Panc1 (cell line): ENCODE results near the gene IFNA7.
"Not testable (repeated sequence)": the region's sequence is repeated elsewhere in the genome, so short reads cannot be mapped to it uniquely, and the experiment has no call there.

ENCODE experiments used
- POLR2AphosphoS5 ChIP-seq: IDR thresholded peaks from 2 replicates; pipeline ENCODE4 v1.6.1; 2012; ENCODE audit warnings: mild to moderate bottlenecking, low read depth, low read length, moderate library complexity
- TCF7L2 ChIP-seq: IDR thresholded peaks from 2 replicates; pipeline ENCODE4 v1.6.1; 2011; ENCODE audit warnings: mild to moderate bottlenecking, low read depth, low read length, inconsistent platforms
- TF ChIP-seq, protein P1 (sequence below): fragments of 450-650 bp; IDR thresholded peaks from 2 replicates; pipeline ENCODE4 v1.5.1; 2017; ENCODE audit warnings: mild to moderate bottlenecking
- TF ChIP-seq, protein P2 (sequence below), 2 experiments: IDR thresholded peaks; 2 replicates each; pipeline ENCODE4 v1.6.1; 2011 to 2012; ENCODE audit warnings: low read depth in 2 of 2, control low read depth in 1 of 2, low read length in 1 of 2, mild to moderate bottlenecking in 1 of 2, moderate library complexity in 1 of 2; ENCODE audit not compliant: insufficient read depth in 1 of 2

DNA sequence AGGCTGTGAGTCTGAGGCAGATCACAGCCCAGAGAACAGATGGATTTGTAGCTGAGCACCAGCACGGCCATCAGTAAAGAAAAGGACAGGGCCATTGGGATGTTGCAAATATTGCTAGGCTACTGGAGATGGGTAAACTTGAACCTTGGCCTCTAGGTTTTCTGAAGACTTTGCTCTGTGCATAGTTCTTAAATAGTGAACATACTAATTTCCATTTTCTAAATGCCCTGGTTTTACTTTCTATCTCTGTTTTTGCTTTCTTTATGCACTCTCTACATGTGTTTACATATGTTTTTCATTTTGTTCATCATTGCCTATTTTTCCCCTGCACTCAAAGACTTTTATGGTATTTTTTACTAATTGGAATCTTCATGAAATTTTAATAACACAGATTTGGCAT is 15.2 kb upstream of the IFNA7 start, which contains the start of gene IFNA16:
- TF ChIP-seq, protein P1, sequence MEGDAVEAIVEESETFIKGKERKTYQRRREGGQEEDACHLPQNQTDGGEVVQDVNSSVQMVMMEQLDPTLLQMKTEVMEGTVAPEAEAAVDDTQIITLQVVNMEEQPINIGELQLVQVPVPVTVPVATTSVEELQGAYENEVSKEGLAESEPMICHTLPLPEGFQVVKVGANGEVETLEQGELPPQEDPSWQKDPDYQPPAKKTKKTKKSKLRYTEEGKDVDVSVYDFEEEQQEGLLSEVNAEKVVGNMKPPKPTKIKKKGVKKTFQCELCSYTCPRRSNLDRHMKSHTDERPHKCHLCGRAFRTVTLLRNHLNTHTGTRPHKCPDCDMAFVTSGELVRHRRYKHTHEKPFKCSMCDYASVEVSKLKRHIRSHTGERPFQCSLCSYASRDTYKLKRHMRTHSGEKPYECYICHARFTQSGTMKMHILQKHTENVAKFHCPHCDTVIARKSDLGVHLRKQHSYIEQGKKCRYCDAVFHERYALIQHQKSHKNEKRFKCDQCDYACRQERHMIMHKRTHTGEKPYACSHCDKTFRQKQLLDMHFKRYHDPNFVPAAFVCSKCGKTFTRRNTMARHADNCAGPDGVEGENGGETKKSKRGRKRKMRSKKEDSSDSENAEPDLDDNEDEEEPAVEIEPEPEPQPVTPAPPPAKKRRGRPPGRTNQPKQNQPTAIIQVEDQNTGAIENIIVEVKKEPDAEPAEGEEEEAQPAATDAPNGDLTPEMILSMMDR = not testable (repeated sequence)
- not testable (repeated sequence) for TF ChIP-seq POLR2AphosphoS5, TCF7L2
- TF ChIP-seq, protein P2, sequence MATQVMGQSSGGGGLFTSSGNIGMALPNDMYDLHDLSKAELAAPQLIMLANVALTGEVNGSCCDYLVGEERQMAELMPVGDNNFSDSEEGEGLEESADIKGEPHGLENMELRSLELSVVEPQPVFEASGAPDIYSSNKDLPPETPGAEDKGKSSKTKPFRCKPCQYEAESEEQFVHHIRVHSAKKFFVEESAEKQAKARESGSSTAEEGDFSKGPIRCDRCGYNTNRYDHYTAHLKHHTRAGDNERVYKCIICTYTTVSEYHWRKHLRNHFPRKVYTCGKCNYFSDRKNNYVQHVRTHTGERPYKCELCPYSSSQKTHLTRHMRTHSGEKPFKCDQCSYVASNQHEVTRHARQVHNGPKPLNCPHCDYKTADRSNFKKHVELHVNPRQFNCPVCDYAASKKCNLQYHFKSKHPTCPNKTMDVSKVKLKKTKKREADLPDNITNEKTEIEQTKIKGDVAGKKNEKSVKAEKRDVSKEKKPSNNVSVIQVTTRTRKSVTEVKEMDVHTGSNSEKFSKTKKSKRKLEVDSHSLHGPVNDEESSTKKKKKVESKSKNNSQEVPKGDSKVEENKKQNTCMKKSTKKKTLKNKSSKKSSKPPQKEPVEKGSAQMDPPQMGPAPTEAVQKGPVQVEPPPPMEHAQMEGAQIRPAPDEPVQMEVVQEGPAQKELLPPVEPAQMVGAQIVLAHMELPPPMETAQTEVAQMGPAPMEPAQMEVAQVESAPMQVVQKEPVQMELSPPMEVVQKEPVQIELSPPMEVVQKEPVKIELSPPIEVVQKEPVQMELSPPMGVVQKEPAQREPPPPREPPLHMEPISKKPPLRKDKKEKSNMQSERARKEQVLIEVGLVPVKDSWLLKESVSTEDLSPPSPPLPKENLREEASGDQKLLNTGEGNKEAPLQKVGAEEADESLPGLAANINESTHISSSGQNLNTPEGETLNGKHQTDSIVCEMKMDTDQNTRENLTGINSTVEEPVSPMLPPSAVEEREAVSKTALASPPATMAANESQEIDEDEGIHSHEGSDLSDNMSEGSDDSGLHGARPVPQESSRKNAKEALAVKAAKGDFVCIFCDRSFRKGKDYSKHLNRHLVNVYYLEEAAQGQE (IDR thresholded peaks at IDR 0.05; ENCODE audit: insufficient read depth in 1 of 2, low read depth in 2 of 2, low read length in 1 of 2) = not testable (repeated sequence)
